HG03135 (cell line): Measurements from ENCODE around the gene HSF2.
A peak's percentile ranks its signal among the peaks of the same experiment; 100 is the strongest.

Experiments
- ATAC-seq: cut with Tn5 transposase; IDR thresholded peaks from one replicate; pipeline ENCODE4 v1.9.1; 2021; ENCODE audit warnings: mild to moderate bottlenecking, moderate library complexity; ENCODE audit not compliant: unreplicated experiment

The HSF2 gene

GRCh38 chr6:122399348-122400120 lies at the start of gene HSF2:
Gene HSF2 (plus strand): TSS chr6:122399652. CDS start chr6:122399738, 86 bp downstream.
- peak; percentile 100 for ATAC-seq

- no peak for ATAC-seq
Observed at GRCh38 chr6:122352981-122353664, 46.3 kb upstream of the HSF2 start.

- no peak for ATAC-seq
Observed at GRCh38 chr6:122360809-122361208, 38.6 kb upstream of the HSF2 start.

- ATAC-seq, result no peak
Observed at GRCh38 chr6:122361314-122361979, 38.0 kb upstream of the HSF2 start.

GRCh38 chr6:122363769-122364483 lies 35.5 kb upstream of the HSF2 start:
- ATAC-seq, result no peak

- ATAC-seq, result no peak
Observed at GRCh38 chr6:122365775-122366403, 33.6 kb upstream of the HSF2 start.

- ATAC-seq, result no peak
Observed at GRCh38 chr6:122367171-122367570, 32.3 kb upstream of the HSF2 start.

- ATAC-seq, result no peak
Observed at GRCh38 chr6:122369536-122369935, 29.9 kb upstream of the HSF2 start.

GRCh38 chr6:122372647-122373046 lies 26.8 kb upstream of the HSF2 start:
- ATAC-seq, result no peak

- ATAC-seq, result no peak
Observed at GRCh38 chr6:122374307-122374706, 25.1 kb upstream of the HSF2 start.

GRCh38 chr6:122376246-122376645 lies 23.2 kb upstream of the HSF2 start:
- no peak for ATAC-seq

GRCh38 chr6:122381494-122382265 lies 17.8 kb upstream of the HSF2 start:
- ATAC-seq, result peak; percentile 100

- ATAC-seq, result no peak
Observed at GRCh38 chr6:122385857-122386612, 13.4 kb upstream of the HSF2 start.

- no peak for ATAC-seq
Observed at GRCh38 chr6:122388945-122389344, 10.5 kb upstream of the HSF2 start.

- no peak for ATAC-seq
Observed at GRCh38 chr6:122389704-122390372, 9.6 kb upstream of the HSF2 start.

GRCh38 chr6:122392564-122393350 lies 6.7 kb upstream of the HSF2 start:
- no peak for ATAC-seq

- ATAC-seq, result no peak
Observed at GRCh38 chr6:122393351-122393896, 6.0 kb upstream of the HSF2 start.

- ATAC-seq, result no peak
Observed at GRCh38 chr6:122394016-122394415, 5.4 kb upstream of the HSF2 start.
